ENCODE results near the gene TMEM95. TPM values are rescaled to one million over a fixed set of nuclear protein-coding genes. Genes with fewer than 3 reads are reported as not detected.

Gene TMEM95
- total and polyA plus RNA-seq, 10 of the 15 experiments (the other 5 are each of a cell fraction or from before 2014, with no cell fraction given), result 0.05 to 0.28 TPM; not detected in 8

- TF ChIP-seq TCF12 (IDR thresholded peaks at IDR 0.05; ENCODE audit: low read depth, low read length) (no peak), SUZ12 (IDR thresholded peaks at IDR 0.05; ENCODE audit: unreplicated experiment) (no peak), SREBF1 (IDR thresholded peaks at IDR 0.05; ENCODE audit: low read length) (no peak), NR2F1 (conservative IDR thresholded peaks at IDR 0.05) (peak; percentile 41; the same call in 1 of the 2 replicates), MXI1 (IDR thresholded peaks at IDR 0.05; ENCODE audit: low read depth, low read length) (peak; percentile 60; the same call in 1 of the 2 replicates), ZBTB11 (CRISPR knock-in tag; IDR thresholded peaks at IDR 0.05) (no peak), PML (IDR thresholded peaks at IDR 0.05; ENCODE audit: low read length) (no peak; the same call in 1 of the 2 replicates), EP300 (IDR thresholded peaks at IDR 0.05; ENCODE audit: borderline replicate concordance in 1 of 2, control insufficient read depth in 1 of 2, low read depth in 2 of 2, low read length in 2 of 2) (no peak), REST (IDR thresholded peaks at IDR 0.05; ENCODE audit: low read depth, low read length) (no peak), GABPA (IDR thresholded peaks at IDR 0.05; ENCODE audit: low read depth) (no peak), FOXK2 (IDR thresholded peaks at IDR 0.05) (0 out of 2 replicates have a peak, but pooled peaks have one; percentile 13), SPI1 (IDR thresholded peaks at IDR 0.05; ENCODE audit: borderline replicate concordance, insufficient read depth, low read depth, low read length) (no peak), SMC3 (IDR thresholded peaks at IDR 0.05; ENCODE audit: borderline replicate concordance, low read length) (no peak), YY1 (IDR thresholded peaks at IDR 0.05; ENCODE audit: low read depth, low read length) (peak; percentile 94), ZBTB40 (IDR thresholded peaks at IDR 0.05; ENCODE audit: borderline replicate concordance) (no peak; the same call in 1 of the 2 replicates), TCF7 (IDR thresholded peaks at IDR 0.05; ENCODE audit: borderline replicate concordance) (no peak), BRCA1 (IDR thresholded peaks at IDR 0.05; ENCODE audit: low read depth, low read length) (no peak), ATF3 (IDR thresholded peaks at IDR 0.05; ENCODE audit: borderline replicate concordance, extremely low read depth, low read depth, low read length) (no peak)
These were observed 49.2 kb downstream of the TMEM95 start, which contains the start of gene TMEM256 (continued) for GRCh38 chr17:7403977-7404736.

Data from GM12878 (cell line).